ENCODE data around the gene NUP50.

GRCh38 chr22:45150139-45150538 is 13.6 kb upstream of the NUP50 start:
- TF ChIP-seq FOXK2 (IDR thresholded peaks at IDR 0.05): no peak
- no peak for TF ChIP-seq LEF1 (IDR thresholded peaks at IDR 0.05; ENCODE audit: borderline replicate concordance)
- no peak for TF ChIP-seq FOXM1 (IDR thresholded peaks at IDR 0.05; ENCODE audit: borderline replicate concordance)
- no peak for TF ChIP-seq BHLHE40 (IDR thresholded peaks at IDR 0.05; ENCODE audit: borderline replicate concordance)
- TF ChIP-seq FOXA1 (IDR thresholded peaks at IDR 0.05): no peak
- TF ChIP-seq ELF4 (IDR thresholded peaks at IDR 0.05): no peak
